GM19239 (cell line): ENCODE results near the gene PLAC1.

ENCODE experiments used
- DNase-seq: peaks from one replicate; pipeline ENCODE4 v3.0.0; 2011; ENCODE audit warnings: low spot score; ENCODE audit not compliant: insufficient read length
- FAIRE-seq: peaks from 2 replicates; lab custom pipeline; 2011; peaks lifted over from hg19 to GRCh38; lab: Jason Lieb, UNC

The PLAC1 gene

GRCh38 chrX:134633394-134633793 lies 24.9 kb downstream of the PLAC1 start:
- DNase-seq = no peak
- no peak for FAIRE-seq

- no peak for DNase-seq
- FAIRE-seq = no peak
Measured at GRCh38 chrX:134632355-134632754, 25.9 kb downstream of the PLAC1 start.

DNA sequence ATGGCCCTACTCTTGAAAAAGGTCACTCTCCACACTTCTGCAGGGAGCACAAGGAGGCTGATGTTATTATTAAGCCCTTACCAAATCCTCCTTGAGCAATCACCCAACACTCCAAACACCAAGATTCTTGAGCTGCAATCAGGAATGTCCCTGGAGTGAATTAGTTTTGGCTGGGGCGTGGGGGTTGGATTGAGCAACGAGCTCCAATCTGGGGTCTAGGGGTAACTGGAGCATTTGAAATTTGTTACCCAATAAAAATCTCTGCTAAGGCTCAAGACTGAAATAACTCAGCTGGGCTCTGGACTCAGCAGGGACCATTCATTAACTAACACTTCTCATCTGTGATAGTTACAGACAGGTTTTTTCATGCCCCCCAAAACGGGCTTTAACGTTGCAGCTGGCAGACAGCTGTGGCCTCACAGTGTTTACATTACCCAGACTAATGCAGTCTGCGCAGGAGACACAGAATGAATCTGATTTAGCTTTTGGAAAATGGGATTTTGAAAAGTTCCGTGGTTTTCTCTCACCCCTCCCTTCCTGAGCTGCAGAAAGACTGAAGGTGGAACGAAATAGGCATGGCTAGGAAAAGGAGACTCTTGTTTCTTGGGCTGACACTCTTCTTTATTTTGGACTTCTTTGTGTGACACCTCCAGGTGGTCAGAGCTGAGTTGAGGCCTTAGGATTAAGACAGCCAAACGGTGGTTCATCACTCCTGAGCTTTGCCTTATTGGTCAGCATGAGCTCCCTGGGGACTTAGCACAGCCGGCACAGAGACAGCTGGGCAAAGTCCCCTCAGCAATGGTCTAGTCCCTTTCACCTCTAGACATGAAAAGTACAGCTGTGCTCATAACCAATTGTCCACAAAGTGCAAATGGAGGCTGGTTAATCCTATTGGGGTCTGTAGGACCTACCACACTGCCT lies 26.6 kb downstream of the PLAC1 start:
- no peak for FAIRE-seq
- no peak for DNase-seq

DNA sequence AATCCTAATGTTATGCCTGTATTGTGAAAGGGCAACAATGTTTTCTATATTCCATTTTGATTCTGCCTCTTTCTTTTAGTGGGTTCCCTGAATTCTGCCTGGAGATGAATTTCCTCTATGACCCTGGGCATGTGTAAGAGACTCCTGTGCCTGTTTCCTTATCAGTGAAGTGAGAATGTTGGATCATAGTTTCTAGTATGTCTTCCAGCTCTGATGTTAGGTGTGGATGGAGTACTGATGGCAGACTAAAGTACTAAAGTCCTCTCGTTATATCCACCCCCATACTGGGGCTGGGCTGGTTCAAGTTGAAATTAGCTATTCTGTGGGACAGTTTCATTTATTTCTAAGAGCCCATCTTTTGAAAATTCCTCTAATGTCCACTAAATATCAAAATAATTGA lies 29.6 kb downstream of the PLAC1 start:
- FAIRE-seq = no peak
- DNase-seq = no peak

GRCh38 chrX:134626434-134626833 lies 31.8 kb downstream of the PLAC1 start:
- FAIRE-seq (no peak), DNase-seq (no peak)

GRCh38 chrX:134625315-134625718 lies 33.0 kb downstream of the PLAC1 start:
- DNase-seq (no peak), FAIRE-seq (no peak)

GRCh38 chrX:134624046-134624430 lies 34.2 kb downstream of the PLAC1 start:
- FAIRE-seq (no peak), DNase-seq (no peak)

GRCh38 chrX:134623293-134624045 lies 34.8 kb downstream of the PLAC1 start:
- DNase-seq (no peak), FAIRE-seq (peak; percentile 45)

GRCh38 chrX:134622813-134623185 lies 35.5 kb downstream of the PLAC1 start:
- DNase-seq (no peak), FAIRE-seq (no peak)

- DNase-seq (peak; percentile 23), FAIRE-seq (peak; percentile 85)
Measured at GRCh38 chrX:134622056-134622812, 36.0 kb downstream of the PLAC1 start.

GRCh38 chrX:134619838-134620237 lies 38.4 kb downstream of the PLAC1 start:
- FAIRE-seq (no peak), DNase-seq (no peak)

GRCh38 chrX:134613396-134613795 lies 44.9 kb downstream of the PLAC1 start:
- no peak for DNase-seq
- FAIRE-seq = no peak

DNA sequence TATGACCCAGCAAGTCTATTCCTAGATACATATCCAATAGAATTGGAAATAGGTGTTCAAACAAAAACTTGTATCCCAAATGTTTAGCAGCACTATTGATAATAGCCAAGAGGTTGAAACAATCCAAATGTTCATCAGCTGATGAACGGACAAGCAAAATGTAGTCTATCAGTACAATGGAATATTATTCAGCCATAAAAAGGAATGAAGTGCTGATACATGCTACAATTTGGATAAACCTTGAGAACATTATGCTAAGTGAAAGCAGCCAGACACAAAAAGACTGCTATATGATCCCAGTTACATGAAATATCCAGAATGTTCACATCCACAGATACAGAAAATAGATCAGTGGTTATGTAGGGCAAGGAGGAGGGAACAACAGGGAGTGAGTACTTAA lies 50.1 kb downstream of the PLAC1 start:
- no peak for DNase-seq
- no peak for FAIRE-seq

GRCh38 chrX:134607523-134607922 lies 50.7 kb downstream of the PLAC1 start:
- FAIRE-seq (no peak), DNase-seq (no peak)

DNA sequence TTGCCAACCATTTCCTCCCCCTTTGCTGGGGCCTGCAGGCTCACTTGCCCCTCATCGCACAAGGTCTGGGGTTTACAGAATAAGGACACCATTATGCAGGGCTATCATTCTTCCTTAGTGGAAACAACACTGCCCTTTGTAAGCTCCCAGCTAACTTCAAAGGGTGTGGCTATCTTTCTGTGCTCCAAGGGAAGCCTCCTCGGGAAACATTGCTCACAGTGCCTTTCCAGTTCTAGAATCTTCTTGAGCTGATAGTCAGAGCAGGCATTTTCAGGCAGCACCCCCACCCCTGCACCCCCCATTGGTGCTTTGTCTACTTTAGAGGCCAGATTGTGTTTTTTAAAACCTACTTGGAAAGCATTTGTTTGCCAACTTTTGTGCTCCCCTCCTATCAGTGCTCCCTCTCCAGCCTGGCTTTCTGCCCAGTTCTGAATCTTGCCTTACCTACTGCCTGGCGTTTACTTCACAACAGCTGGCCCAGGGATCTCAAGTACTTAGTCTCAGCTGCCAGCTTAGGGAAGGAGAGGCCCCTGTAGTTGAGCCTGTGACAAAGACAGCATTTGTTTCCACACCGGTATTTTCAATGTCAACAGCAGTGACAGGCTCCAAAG lies 53.5 kb downstream of the PLAC1 start:
- no peak for FAIRE-seq

GRCh38 chrX:134603806-134604700 lies 54.2 kb downstream of the PLAC1 start:
- no peak for FAIRE-seq
- DNase-seq = no peak

More for the DNA sequence above, 53.5 kb downstream of the PLAC1 start:
- DNase-seq = no peak

- no peak for DNase-seq
- no peak for FAIRE-seq
Measured at GRCh38 chrX:134602410-134602809, 55.9 kb downstream of the PLAC1 start.

- no peak for DNase-seq
- no peak for FAIRE-seq
Measured at GRCh38 chrX:134601240-134601765, 57.0 kb downstream of the PLAC1 start.

- FAIRE-seq = no peak
- DNase-seq = no peak
Measured at GRCh38 chrX:134600714-134601113, 57.6 kb downstream of the PLAC1 start.
